ENCODE results near the gene CD2BP2. TPM values are rescaled to one million over a fixed set of nuclear protein-coding genes. Genes with fewer than 3 reads are reported as not detected.
A peak's percentile ranks its signal among the peaks of the same experiment; 100 is the strongest.

CD2BP2 gene
- total and polyA plus RNA-seq, 2 of the 13 experiments (the other 11 are each of a cell fraction or from before 2014, with no cell fraction given), result 24.9 to 54.6 TPM

DNA sequence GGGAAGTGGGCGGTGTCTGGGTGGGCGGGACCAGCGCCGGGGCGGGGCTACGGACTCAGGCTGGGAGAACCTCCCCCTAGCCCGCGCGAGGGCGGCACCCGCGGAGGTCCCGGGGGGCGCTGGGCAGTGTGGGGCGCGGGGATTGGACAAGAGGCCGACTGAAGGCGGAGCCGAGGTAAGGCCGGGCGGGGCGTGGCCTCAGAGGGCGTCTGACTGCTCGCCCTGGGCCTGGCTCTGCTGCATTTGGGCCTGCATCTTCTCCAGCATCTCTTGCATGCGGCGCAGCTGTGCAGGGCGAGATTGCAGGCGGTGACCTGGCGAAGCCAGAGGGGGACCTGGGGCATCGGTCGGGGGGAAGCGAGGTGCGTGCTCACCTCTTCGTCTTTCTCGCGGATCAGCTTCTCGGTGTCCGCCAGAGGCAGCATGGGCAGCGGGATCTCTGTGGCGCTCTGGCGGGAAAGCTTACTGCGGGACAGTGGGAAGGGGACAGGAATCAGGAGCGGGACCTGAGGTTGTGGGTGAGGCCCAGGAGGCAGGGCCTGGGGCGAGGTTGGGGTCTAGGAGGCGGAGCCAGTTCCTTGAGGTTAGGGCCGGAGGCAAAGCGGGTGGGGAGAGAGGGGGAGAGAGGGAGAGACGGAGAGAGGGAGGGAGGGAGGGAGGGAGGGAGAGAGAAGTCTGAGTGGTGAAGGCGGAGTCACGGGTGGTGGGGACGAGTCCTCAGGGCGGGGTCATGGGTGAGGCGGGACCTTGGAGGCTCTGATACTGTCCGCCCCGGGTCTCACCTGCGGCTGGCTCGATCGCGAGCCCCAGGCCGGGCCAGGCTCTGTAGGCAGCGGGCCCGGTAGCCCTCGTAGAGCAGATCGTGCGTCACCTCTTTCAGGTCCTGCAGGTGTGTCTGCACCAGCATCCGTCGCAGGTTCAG lies 23.4 kb upstream of the CD2BP2 start (continued):
- TF ChIP-seq PAXIP1 (CRISPR knock-in tag; conservative IDR thresholded peaks at IDR 0.05) (peak; percentile 68), SATB2 (CRISPR knock-in tag; IDR thresholded peaks at IDR 0.05) (no peak), DR1 (CRISPR knock-in tag; IDR thresholded peaks at IDR 0.05) (peak; percentile 91), NFYC (CRISPR knock-in tag; IDR thresholded peaks at IDR 0.05) (peak; percentile 78), NFYB (CRISPR knock-in tag; IDR thresholded peaks at IDR 0.05) (peak; percentile 77), ZNF362 (CRISPR knock-in tag; IDR thresholded peaks at IDR 0.05; ENCODE audit: borderline replicate concordance) (peak; percentile 74; the same call in 1 of the 2 replicates), ZFY (CRISPR knock-in tag; IDR thresholded peaks at IDR 0.05) (peak; percentile 98), RBM39 (IDR thresholded peaks at IDR 0.05; ENCODE audit: low read depth, low read length, poor library complexity, severe bottlenecking) (peak; percentile 38), RAD21 (CRISPR knock-in tag; IDR thresholded peaks at IDR 0.05) (peak; percentile 55), MXI1 (IDR thresholded peaks at IDR 0.05; ENCODE audit: borderline replicate concordance, low read depth, low read length) (peak; percentile 52; the same call in 1 of the 3 replicates), ZNF280B (CRISPR knock-in tag; IDR thresholded peaks at IDR 0.05; ENCODE audit: borderline replicate concordance) (peak; percentile 33; the same call in 1 of the 2 replicates), ZNF652 (CRISPR knock-in tag; IDR thresholded peaks at IDR 0.05; ENCODE audit: borderline replicate concordance, low read depth) (peak; percentile 18; the same call in 1 of the 2 replicates), POGZ (CRISPR knock-in tag; IDR thresholded peaks at IDR 0.05) (peak; percentile 58; the same call in 1 of the 2 replicates), NFIB (CRISPR knock-in tag; IDR thresholded peaks at IDR 0.05; ENCODE audit: borderline replicate concordance) (no peak)
- TF ChIP-seq, protein P1, sequence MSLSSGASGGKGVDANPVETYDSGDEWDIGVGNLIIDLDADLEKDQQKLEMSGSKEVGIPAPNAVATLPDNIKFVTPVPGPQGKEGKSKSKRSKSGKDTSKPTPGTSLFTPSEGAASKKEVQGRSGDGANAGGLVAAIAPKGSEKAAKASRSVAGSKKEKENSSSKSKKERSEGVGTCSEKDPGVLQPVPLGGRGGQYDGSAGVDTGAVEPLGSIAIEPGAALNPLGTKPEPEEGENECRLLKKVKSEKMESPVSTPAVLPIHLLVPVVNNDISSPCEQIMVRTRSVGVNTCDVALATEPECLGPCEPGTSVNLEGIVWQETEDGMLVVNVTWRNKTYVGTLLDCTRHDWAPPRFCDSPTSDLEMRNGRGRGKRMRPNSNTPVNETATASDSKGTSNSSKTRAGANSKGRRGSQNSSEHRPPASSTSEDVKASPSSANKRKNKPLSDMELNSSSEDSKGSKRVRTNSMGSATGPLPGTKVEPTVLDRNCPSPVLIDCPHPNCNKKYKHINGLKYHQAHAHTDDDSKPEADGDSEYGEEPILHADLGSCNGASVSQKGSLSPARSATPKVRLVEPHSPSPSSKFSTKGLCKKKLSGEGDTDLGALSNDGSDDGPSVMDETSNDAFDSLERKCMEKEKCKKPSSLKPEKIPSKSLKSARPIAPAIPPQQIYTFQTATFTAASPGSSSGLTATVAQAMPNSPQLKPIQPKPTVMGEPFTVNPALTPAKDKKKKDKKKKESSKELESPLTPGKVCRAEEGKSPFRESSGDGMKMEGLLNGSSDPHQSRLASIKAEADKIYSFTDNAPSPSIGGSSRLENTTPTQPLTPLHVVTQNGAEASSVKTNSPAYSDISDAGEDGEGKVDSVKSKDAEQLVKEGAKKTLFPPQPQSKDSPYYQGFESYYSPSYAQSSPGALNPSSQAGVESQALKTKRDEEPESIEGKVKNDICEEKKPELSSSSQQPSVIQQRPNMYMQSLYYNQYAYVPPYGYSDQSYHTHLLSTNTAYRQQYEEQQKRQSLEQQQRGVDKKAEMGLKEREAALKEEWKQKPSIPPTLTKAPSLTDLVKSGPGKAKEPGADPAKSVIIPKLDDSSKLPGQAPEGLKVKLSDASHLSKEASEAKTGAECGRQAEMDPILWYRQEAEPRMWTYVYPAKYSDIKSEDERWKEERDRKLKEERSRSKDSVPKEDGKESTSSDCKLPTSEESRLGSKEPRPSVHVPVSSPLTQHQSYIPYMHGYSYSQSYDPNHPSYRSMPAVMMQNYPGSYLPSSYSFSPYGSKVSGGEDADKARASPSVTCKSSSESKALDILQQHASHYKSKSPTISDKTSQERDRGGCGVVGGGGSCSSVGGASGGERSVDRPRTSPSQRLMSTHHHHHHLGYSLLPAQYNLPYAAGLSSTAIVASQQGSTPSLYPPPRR (CRISPR knock-in tag; IDR thresholded peaks at IDR 0.05; ENCODE audit: borderline replicate concordance), result peak; percentile 44
